Chondrocyte (in vitro differentiated cells): Measurements from ENCODE around the gene ZNF236. TPM values are rescaled to one million over a fixed set of nuclear protein-coding genes. Genes with fewer than 3 reads are reported as not detected.

Source experiments
- DNase-seq: peaks from one replicate; pipeline ENCODE4 v3.0.0; 2021; ENCODE audit warnings: mixed read lengths, low spot score
- H3K27ac Mint-ChIP-seq: one replicate; pipeline ENCODE4 v1.8.0; 2021; ENCODE audit warnings: mild to moderate bottlenecking, moderate library complexity, mixed read lengths; ENCODE audit not compliant: unreplicated experiment
- H3K27me3 Mint-ChIP-seq: 2 replicates; pipeline ENCODE4 v1.8.0; 2021; ENCODE audit warnings: low read depth, mixed read lengths
- H3K36me3 Mint-ChIP-seq: 2 replicates; pipeline ENCODE4 v1.8.0; 2021; ENCODE audit warnings: low read depth, mixed read lengths
- H3K4me1 Mint-ChIP-seq: 2 replicates; pipeline ENCODE4 v1.8.0; 2021; ENCODE audit warnings: low read depth, mild to moderate bottlenecking, mixed read lengths
- H3K4me3 Mint-ChIP-seq: one replicate; pipeline ENCODE4 v1.8.0; 2021; ENCODE audit warnings: mild to moderate bottlenecking, moderate library complexity, mixed read lengths; ENCODE audit not compliant: unreplicated experiment
- H3K9me3 Mint-ChIP-seq: 2 replicates; pipeline ENCODE4 v1.8.0; 2021; ENCODE audit warnings: low read depth, mixed read lengths
- CTCF ChIP-seq: fragments of 200-600 bp; sonication (generic); IDR thresholded peaks from 2 replicates; pipeline ENCODE4 v1.5.0; 2021; ENCODE audit warnings: antibody characterized with exemption, mild to moderate bottlenecking, moderate library complexity
- total RNA-seq: library from RNA; stranded (reverse); gene quantifications from 3 replicates; pipeline ENCODE4 v1.2.1, GENCODE V29; 2021

Gene ZNF236
- total RNA-seq, 1 donor from 2014 or later, result 14.3 TPM

- DNase-seq, result no peak
- Mint-ChIP-seq H3K36me3 (peaks cover 29% of the 10 kb centered on the region), H3K27me3 (no peaks in the 10 kb centered on the region), H3K9me3 (no peaks in the 10 kb centered on the region), H3K27ac (no peak overlapping the region), H3K4me1 (no peaks in the 10 kb centered on the region), H3K4me3 (no peak overlapping the region)
- TF ChIP-seq CTCF, result no peak
These were observed 85.9 kb downstream of the ZNF236 start for GRCh38 chr18:76908277-76908676.

GRCh38 chr18:76909439-76909838 is 87.1 kb downstream of the ZNF236 start:
- Mint-ChIP-seq H3K27ac (no peak overlapping the region), H3K4me1 (no peaks in the 10 kb centered on the region), H3K36me3 (peaks cover 33% of the 10 kb centered on the region), H3K9me3 (no peaks in the 10 kb centered on the region), H3K27me3 (no peaks in the 10 kb centered on the region), H3K4me3 (no peak overlapping the region)
- DNase-seq, result no peak
- TF ChIP-seq CTCF, result no peak

- no peaks in the 10 kb centered on the region for H3K9me3 Mint-ChIP-seq
- no peak for DNase-seq
- no peaks in the 10 kb centered on the region for H3K4me1 Mint-ChIP-seq
- H3K27ac Mint-ChIP-seq, result no peak overlapping the region
- no peak for TF ChIP-seq CTCF
- H3K27me3 Mint-ChIP-seq, result no peaks in the 10 kb centered on the region
- H3K36me3 Mint-ChIP-seq, result peaks cover 33% of the 10 kb centered on the region
- H3K4me3 Mint-ChIP-seq, result no peak overlapping the region
These were observed 89.1 kb downstream of the ZNF236 start for GRCh38 chr18:76911440-76911839.

GRCh38 chr18:76913583-76913982 is 91.2 kb downstream of the ZNF236 start:
- Mint-ChIP-seq H3K4me1 (no peaks in the 10 kb centered on the region), H3K36me3 (peaks cover 35% of the 10 kb centered on the region), H3K9me3 (no peaks in the 10 kb centered on the region), H3K27ac (no peak overlapping the region), H3K4me3 (no peak overlapping the region), H3K27me3 (no peaks in the 10 kb centered on the region)
- DNase-seq, result no peak
- TF ChIP-seq CTCF, result no peak

GRCh38 chr18:76914314-76914713 is 92.0 kb downstream of the ZNF236 start:
- H3K9me3 Mint-ChIP-seq, result no peaks in the 10 kb centered on the region
- no peaks in the 10 kb centered on the region for H3K27me3 Mint-ChIP-seq
- no peak overlapping the region for H3K4me3 Mint-ChIP-seq
- no peak for TF ChIP-seq CTCF
- no peak for DNase-seq
- no peaks in the 10 kb centered on the region for H3K4me1 Mint-ChIP-seq
- no peak overlapping the region for H3K27ac Mint-ChIP-seq
- peaks cover 32% of the 10 kb centered on the region for H3K36me3 Mint-ChIP-seq
